Activated T-cell treated with anti-CD3 and anti-CD28 coated beads, Interleukin-2, amount 50 U/mL, for 24 hours (primary cell): Measurements from ENCODE around the gene MDK.

Experiments used
- DNase-seq: peaks from one replicate; pipeline ENCODE4 v3.0.0-alpha.2; 2020
- H3K27ac Mint-ChIP-seq: 2 replicates; pipeline ENCODE4 v1.8.0; 2020; ENCODE audit warnings: mild to moderate bottlenecking, mixed read lengths
- H3K27me3 Mint-ChIP-seq: 2 replicates; pipeline ENCODE4 v1.8.0; 2020; ENCODE audit warnings: mixed read lengths
- H3K36me3 Mint-ChIP-seq: 2 replicates; pipeline ENCODE4 v1.8.0; 2020; ENCODE audit warnings: low read depth, mixed read lengths
- H3K4me1 Mint-ChIP-seq: 2 replicates; pipeline ENCODE4 v1.8.0; 2020; ENCODE audit warnings: low read depth, mixed read lengths
- H3K4me3 Mint-ChIP-seq: 2 replicates; pipeline ENCODE4 v1.8.0; 2020; ENCODE audit warnings: mild to moderate bottlenecking, moderate library complexity, mixed read lengths
- H3K9me3 Mint-ChIP-seq: 2 replicates; pipeline ENCODE4 v1.8.0; 2020; ENCODE audit warnings: mixed read lengths

The MDK gene

GRCh38 chr11:46408407-46408986 is 27.0 kb downstream of the MDK start:
- Mint-ChIP-seq H3K9me3 (no peaks in the 10 kb centered on the region), H3K27me3 (no peaks in the 10 kb centered on the region), H3K27ac (no peak overlapping the region), H3K4me3 (no peak overlapping the region), H3K36me3 (peaks cover 71% of the 10 kb centered on the region), H3K4me1 (no peaks in the 10 kb centered on the region)
- no peak for DNase-seq

- no peak for DNase-seq
- Mint-ChIP-seq H3K9me3 (no peaks in the 10 kb centered on the region), H3K27ac (no peak overlapping the region), H3K36me3 (peaks cover 72% of the 10 kb centered on the region), H3K4me3 (no peak overlapping the region), H3K27me3 (no peaks in the 10 kb centered on the region), H3K4me1 (peaks cover 13% of the 10 kb centered on the region)
These were observed 28.6 kb downstream of the MDK start for GRCh38 chr11:46410021-46410420.

GRCh38 chr11:46413760-46414465 is 32.4 kb downstream of the MDK start:
- Mint-ChIP-seq H3K36me3 (peaks cover 78% of the 10 kb centered on the region), H3K4me1 (peaks cover 24% of the 10 kb centered on the region), H3K9me3 (no peaks in the 10 kb centered on the region), H3K27me3 (no peaks in the 10 kb centered on the region), H3K27ac (no peak overlapping the region), H3K4me3 (no peak overlapping the region)
- no peak for DNase-seq

- no peak for DNase-seq
- H3K9me3 Mint-ChIP-seq: no peaks in the 10 kb centered on the region
- H3K36me3 Mint-ChIP-seq: peaks cover 76% of the 10 kb centered on the region
- no peak overlapping the region for H3K27ac Mint-ChIP-seq
- no peak overlapping the region for H3K4me3 Mint-ChIP-seq
- peaks cover 24% of the 10 kb centered on the region for H3K4me1 Mint-ChIP-seq
- H3K27me3 Mint-ChIP-seq: no peaks in the 10 kb centered on the region
These were observed 33.0 kb downstream of the MDK start for GRCh38 chr11:46414466-46414796.

GRCh38 chr11:46414879-46415278 is 33.4 kb downstream of the MDK start:
- no peak for DNase-seq
- peaks cover 71% of the 10 kb centered on the region for H3K36me3 Mint-ChIP-seq
- no peaks in the 10 kb centered on the region for H3K9me3 Mint-ChIP-seq
- peaks cover 24% of the 10 kb centered on the region for H3K4me1 Mint-ChIP-seq
- H3K27ac Mint-ChIP-seq: no peak overlapping the region
- H3K27me3 Mint-ChIP-seq: no peaks in the 10 kb centered on the region
- H3K4me3 Mint-ChIP-seq: no peak overlapping the region

GRCh38 chr11:46417711-46418110 is 36.2 kb downstream of the MDK start:
- Mint-ChIP-seq H3K27me3 (no peaks in the 10 kb centered on the region), H3K4me1 (peaks cover 24% of the 10 kb centered on the region), H3K27ac (no peak overlapping the region), H3K36me3 (peaks cover 84% of the 10 kb centered on the region), H3K4me3 (no peak overlapping the region), H3K9me3 (no peaks in the 10 kb centered on the region)
- DNase-seq: no peak

- H3K4me1 Mint-ChIP-seq: peaks cover 24% of the 10 kb centered on the region
- H3K9me3 Mint-ChIP-seq: no peaks in the 10 kb centered on the region
- peaks cover 78% of the 10 kb centered on the region for H3K36me3 Mint-ChIP-seq
- DNase-seq: no peak
- no peak overlapping the region for H3K4me3 Mint-ChIP-seq
- H3K27ac Mint-ChIP-seq: no peak overlapping the region
- no peaks in the 10 kb centered on the region for H3K27me3 Mint-ChIP-seq
These were observed 37.3 kb downstream of the MDK start for GRCh38 chr11:46418751-46419150.

- DNase-seq: no peak
- Mint-ChIP-seq H3K4me3 (no peak overlapping the region), H3K36me3 (peaks cover 72% of the 10 kb centered on the region), H3K27me3 (no peaks in the 10 kb centered on the region), H3K9me3 (no peaks in the 10 kb centered on the region), H3K27ac (no peak overlapping the region), H3K4me1 (peaks cover 6% of the 10 kb centered on the region)
These were observed 39.0 kb downstream of the MDK start for GRCh38 chr11:46420513-46420912.

GRCh38 chr11:46421257-46421880 is 39.9 kb downstream of the MDK start:
- DNase-seq: no peak
- peaks cover 63% of the 10 kb centered on the region for H3K36me3 Mint-ChIP-seq
- no peaks in the 10 kb centered on the region for H3K9me3 Mint-ChIP-seq
- H3K4me3 Mint-ChIP-seq: no peak overlapping the region
- H3K4me1 Mint-ChIP-seq: no peaks in the 10 kb centered on the region
- H3K27me3 Mint-ChIP-seq: no peaks in the 10 kb centered on the region
- no peak overlapping the region for H3K27ac Mint-ChIP-seq

- no peak overlapping the region for H3K27ac Mint-ChIP-seq
- no peak overlapping the region for H3K4me3 Mint-ChIP-seq
- H3K36me3 Mint-ChIP-seq: peaks cover 63% of the 10 kb centered on the region
- no peaks in the 10 kb centered on the region for H3K27me3 Mint-ChIP-seq
- no peaks in the 10 kb centered on the region for H3K4me1 Mint-ChIP-seq
- no peak for DNase-seq
- no peaks in the 10 kb centered on the region for H3K9me3 Mint-ChIP-seq
These were observed 41.1 kb downstream of the MDK start for GRCh38 chr11:46422588-46422987.

GRCh38 chr11:46426233-46426991 is 44.9 kb downstream of the MDK start:
- Mint-ChIP-seq H3K36me3 (peaks cover 75% of the 10 kb centered on the region), H3K9me3 (no peaks in the 10 kb centered on the region), H3K4me1 (no peaks in the 10 kb centered on the region), H3K27ac (no peak overlapping the region), H3K27me3 (no peaks in the 10 kb centered on the region), H3K4me3 (no peak overlapping the region)
- no peak for DNase-seq

- DNase-seq: no peak
- H3K4me3 Mint-ChIP-seq: no peak overlapping the region
- no peaks in the 10 kb centered on the region for H3K4me1 Mint-ChIP-seq
- H3K36me3 Mint-ChIP-seq: peaks cover 72% of the 10 kb centered on the region
- H3K27ac Mint-ChIP-seq: no peak overlapping the region
- H3K9me3 Mint-ChIP-seq: no peaks in the 10 kb centered on the region
- no peaks in the 10 kb centered on the region for H3K27me3 Mint-ChIP-seq
These were observed 45.9 kb downstream of the MDK start for GRCh38 chr11:46427364-46427763.

GRCh38 chr11:46429717-46430116 is 48.2 kb downstream of the MDK start:
- Mint-ChIP-seq H3K9me3 (no peaks in the 10 kb centered on the region), H3K4me3 (no peak overlapping the region), H3K27me3 (no peaks in the 10 kb centered on the region), H3K36me3 (peaks cover 76% of the 10 kb centered on the region), H3K4me1 (no peaks in the 10 kb centered on the region), H3K27ac (no peak overlapping the region)
- no peak for DNase-seq

GRCh38 chr11:46431211-46431610 is 49.7 kb downstream of the MDK start:
- H3K4me3 Mint-ChIP-seq: no peak overlapping the region
- no peak overlapping the region for H3K27ac Mint-ChIP-seq
- DNase-seq: no peak
- H3K27me3 Mint-ChIP-seq: no peaks in the 10 kb centered on the region
- no peaks in the 10 kb centered on the region for H3K4me1 Mint-ChIP-seq
- H3K9me3 Mint-ChIP-seq: no peaks in the 10 kb centered on the region
- H3K36me3 Mint-ChIP-seq: peaks cover 86% of the 10 kb centered on the region
